GM15510 (cell line): ENCODE data around the gene AP5B1.
A peak's percentile ranks its signal among the peaks of the same experiment; 100 is the strongest.

Experiments
- POLR2A ChIP-seq: IDR thresholded peaks from 3 replicates; pipeline ENCODE4 v1.6.1; 2011; ENCODE audit warnings: borderline replicate concordance; ENCODE audit not compliant: insufficient read length; ENCODE audit errors: extremely low read depth

AP5B1 gene

GRCh38 chr11:65791719-65792213 is 11.0 kb upstream of the AP5B1 start:
- peak; percentile 71 for TF ChIP-seq POLR2A

DNA sequence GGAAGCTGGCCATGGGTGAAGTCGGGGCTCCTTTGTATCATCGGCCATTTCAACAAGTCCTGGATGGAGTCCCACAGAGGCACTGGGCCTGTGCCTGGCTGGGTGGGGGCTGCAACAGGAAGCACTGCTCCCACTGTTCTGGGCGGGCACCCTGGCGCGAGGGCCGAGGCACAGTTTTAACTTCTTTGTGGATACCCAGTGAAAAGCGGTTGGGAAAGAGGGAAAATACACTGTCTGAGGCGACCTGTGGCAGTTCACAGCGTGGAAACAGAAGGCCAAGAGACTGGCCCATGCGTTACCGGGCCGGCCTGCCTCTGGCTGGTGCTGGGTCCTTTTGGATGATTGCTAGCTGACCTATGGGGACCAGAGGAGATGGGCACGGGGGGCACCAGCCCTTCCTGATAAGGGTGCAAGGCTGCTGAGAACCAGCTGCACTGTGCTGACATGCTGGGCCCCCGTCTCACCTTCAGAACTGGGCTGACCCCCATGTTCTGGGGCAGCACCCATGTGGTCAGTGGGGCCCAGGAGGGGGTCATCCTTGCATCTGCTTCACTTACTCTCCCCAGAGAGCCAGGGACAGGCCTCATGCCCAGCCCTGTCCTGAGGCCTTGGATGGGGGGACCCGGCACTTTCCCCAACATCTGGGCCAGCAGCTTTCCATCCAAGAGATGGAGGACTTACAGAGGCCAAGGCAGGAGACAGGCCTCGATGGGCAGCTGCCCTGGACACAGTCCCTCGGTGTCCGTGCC is 10.3 kb upstream of the AP5B1 start:
- no peak for TF ChIP-seq POLR2A

- no peak for TF ChIP-seq POLR2A
Observed at GRCh38 chr11:65790104-65790901, 9.5 kb upstream of the AP5B1 start.

GRCh38 chr11:65789230-65790103 is 8.7 kb upstream of the AP5B1 start:
- no peak for TF ChIP-seq POLR2A

DNA sequence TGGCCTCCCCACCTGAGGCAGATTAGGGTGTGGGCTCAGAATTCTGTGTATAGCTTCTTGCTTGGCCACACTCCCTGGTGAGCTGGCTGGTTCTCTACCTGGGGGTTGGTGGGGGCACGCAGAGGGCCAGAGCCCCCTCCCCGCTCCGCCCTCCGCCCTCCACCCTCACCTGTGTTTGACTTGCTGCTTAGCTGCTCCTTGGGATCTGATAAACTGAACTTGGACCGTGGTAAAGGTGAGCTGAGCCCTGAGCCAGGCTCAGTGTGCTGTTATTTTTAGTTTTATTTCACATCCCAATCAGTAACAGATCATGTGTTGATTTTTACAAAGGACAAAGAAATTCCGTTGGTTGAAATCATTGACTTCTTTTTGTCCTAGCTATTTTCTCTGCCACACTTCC is 8.0 kb upstream of the AP5B1 start:
- no peak for TF ChIP-seq POLR2A

GRCh38 chr11:65787649-65788622 is 7.2 kb upstream of the AP5B1 start:
- no peak for TF ChIP-seq POLR2A

- no peak for TF ChIP-seq POLR2A
Observed at GRCh38 chr11:65786786-65787636, 6.2 kb upstream of the AP5B1 start, which contains the start of gene OVOL1. Gene OVOL1, plus strand, starts transcription at chr11:65787063. Its CDS starts 311 bp downstream, at chr11:65787374.

- TF ChIP-seq POLR2A, result no peak
Observed at GRCh38 chr11:65786008-65786785, 5.4 kb upstream of the AP5B1 start.

DNA sequence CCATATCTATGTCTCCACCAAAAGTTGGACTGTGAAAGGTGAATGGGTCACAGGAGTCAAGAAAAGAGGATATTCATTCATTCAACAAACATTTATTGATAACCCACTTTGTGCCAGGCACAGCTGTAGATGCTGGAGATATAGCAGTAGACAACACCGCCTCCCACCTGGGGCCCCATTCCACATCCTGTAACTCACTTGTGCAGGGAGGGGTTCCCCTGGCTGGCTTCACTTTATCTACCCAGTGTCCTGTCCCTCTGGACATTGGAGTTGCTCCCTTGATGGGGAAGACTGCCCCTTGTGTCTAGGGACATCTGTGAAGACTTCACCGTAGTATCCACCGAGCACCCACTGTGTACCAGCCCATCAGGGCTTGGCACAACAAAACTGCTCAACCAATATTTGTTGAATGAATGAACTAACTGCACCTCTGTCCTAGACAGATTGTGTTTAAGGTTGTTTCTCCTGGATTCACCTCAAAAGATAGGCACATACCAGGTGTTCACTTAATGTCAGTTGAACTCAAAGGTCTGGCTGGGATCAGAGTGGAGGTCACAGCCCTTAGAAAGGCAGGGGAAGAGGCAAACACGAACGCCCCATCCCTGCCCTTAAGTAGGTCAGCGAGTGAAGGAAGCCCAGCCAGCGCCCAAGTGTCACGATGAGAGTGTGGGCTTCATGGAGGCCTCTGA is 4.7 kb upstream of the AP5B1 start:
- TF ChIP-seq POLR2A, result no peak

GRCh38 chr11:65782816-65783228 is 2.0 kb upstream of the AP5B1 start:
- TF ChIP-seq POLR2A, result no peak

DNA sequence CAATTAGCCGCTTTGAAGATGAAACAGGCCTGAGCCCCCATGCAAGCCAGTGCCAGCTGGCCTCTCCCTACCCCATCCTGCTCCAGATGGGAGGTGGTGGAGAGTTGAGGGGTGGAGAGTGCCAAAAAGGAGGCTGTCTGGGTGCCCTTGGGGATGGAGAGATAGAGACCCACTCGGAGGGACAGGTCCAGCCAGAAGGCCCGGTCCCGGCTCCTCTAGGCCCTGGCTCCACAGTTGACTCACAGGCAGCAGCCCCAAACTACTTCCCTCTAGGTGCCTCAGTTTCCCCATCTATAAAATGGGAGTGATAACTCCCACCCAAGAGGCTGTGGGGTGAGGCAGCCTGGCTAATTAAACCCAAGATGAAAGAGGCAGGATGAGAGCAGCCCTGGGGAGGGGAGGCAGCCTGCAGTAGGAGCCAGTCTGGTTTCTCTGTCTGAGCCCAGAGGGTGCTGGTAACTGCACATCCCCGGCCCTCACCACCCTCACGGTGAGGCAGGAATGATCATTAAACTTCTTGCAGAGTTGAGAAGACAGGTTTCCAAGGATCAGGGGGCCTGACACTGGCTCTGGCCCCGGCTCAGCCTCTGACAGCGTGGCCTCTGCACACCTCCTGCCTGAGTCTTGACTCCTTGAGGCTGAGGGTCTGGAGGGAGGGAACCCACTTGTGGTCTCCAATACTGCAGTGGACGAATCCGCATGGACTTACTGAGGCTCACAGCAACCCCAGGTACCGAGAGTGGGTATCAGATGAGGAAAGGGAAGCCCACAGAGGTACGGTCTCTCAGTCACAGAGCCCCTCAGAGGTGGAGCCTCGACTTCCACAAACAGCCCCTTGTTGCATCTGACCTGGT is 1.4 kb upstream of the AP5B1 start:
- TF ChIP-seq POLR2A, result no peak
